SH-SY5Y (cell line): ENCODE results near the gene ANKRD13D.

Experiments used
- GATA2 ChIP-seq: IDR thresholded peaks from 2 replicates; pipeline ENCODE4 v1.6.1; 2011; ENCODE audit warnings: mild to moderate bottlenecking, low read depth, low read length
- GATA3 ChIP-seq: IDR thresholded peaks from 2 replicates; pipeline ENCODE4 v1.6.1; 2011; ENCODE audit warnings: low read depth, mild to moderate bottlenecking, low read length, moderate library complexity

DNA sequence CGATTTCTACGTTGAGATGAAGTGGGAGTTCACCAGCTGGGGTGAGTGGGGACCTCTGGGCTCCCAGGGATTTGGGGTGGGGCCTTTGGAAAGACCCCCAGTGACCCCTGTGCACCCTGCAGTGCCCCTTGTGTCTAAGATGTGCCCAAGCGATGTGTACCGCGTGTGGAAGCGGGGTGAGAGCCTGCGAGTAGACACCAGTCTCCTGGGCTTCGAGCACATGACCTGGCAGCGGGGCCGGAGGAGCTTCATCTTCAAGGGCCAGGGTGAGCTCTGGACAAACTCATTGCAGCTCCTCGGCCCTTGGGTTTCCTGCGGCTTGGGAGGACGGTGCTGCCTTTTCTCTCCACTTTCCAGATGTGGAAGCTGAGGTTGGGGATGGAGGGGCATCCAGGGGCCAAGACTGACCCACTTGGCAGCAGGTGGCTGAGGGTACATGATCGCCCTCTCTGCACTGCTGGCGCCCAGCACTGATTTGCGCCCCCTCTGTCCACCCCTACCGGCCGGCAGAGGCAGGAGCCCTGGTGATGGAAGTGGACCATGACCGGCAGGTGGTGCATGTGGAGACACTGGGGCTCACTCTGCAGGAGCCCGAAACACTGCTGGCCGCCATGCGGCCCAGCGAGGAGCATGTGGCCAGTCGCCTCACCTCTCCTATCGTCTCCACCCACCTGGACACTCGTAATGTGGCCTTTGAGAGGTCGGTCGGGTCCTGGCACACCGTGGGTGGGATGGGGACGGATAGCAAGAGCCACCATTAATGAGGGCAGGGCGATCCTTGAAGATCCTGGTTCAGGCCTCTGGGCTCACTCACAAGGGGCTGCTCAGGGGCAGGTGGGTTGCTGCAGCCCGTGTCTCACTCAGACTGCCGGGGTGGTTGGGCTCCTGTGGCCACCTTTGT, 2.6 kb downstream of the ANKRD13D start:
- no peak for TF ChIP-seq GATA3
- TF ChIP-seq GATA2: no peak
